GM21360 (cell line): ENCODE measurements around the gene MACROD2.

Experiments
- ATAC-seq: cut with Tn5 transposase; IDR thresholded peaks from one replicate; pipeline ENCODE4 v1.9.1; 2021; ENCODE audit warnings: mild to moderate bottlenecking, moderate library complexity; ENCODE audit not compliant: unreplicated experiment

Gene MACROD2

GRCh38 chr20:14512839-14513238 lies 517.5 kb downstream of the MACROD2 start:
- no peak for ATAC-seq

GRCh38 chr20:14518648-14519047 lies 523.3 kb downstream of the MACROD2 start:
- ATAC-seq = no peak

- no peak for ATAC-seq
These were observed 525.7 kb downstream of the MACROD2 start for GRCh38 chr20:14521016-14521415.

DNA sequence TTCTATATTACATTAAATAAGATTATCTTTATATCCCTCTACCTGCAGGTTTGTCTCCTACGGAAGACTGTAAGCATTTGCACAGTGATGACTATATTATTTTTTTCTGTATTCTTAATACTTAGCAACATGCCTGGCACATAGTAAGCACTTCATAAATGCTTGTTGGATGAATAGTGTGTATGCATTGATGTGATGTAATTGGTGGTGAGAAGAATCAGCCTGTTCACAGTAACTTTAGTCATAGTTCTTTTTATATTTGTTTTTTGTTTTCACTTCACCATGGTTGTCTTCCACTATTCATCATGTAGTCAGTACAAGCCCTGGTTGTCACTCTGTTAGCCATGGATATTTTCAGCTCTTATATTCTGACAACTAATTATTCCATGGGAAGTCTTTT lies 526.1 kb downstream of the MACROD2 start:
- no peak for ATAC-seq

DNA sequence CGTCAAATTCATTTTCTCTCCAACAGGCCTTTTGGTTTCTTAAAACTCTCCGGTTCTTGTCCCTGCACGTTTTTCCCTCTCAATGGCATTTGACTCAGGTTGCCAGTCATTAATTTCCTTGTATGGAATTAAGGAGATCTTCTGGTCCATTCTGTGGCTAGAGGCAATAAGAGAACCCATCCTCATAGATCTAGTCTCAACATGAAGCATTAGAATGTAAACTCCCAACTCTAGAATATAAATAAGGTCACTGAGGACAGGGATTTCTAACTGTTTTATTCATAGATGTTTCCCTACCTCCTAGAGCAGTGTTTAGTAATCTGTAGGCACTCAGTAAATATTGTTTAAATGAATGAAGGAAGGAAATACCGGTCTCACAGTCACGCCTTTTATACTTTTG lies 527.3 kb downstream of the MACROD2 start:
- ATAC-seq = no peak

DNA sequence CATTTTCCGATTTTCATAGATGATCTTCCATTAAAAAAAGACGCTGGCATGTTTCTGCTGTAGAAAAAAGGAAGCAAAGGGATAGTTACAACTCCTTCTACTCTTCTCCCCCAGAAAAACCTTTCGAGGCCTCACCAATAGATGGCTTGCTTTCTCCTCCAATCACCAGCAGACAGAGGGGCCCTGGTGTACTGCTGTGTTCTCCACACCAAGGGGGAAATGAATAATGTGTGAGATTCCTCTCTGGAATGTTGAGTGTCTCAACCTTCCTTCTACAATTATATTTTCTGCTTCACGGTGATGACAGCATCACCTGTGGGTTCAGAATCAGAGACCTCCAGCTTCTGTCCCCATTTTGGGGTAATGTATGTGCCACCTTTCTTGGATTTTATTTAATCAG lies 527.8 kb downstream of the MACROD2 start:
- no peak for ATAC-seq

- no peak for ATAC-seq
These were observed 530.1 kb downstream of the MACROD2 start for GRCh38 chr20:14525426-14525825.

- no peak for ATAC-seq
These were observed 531.6 kb downstream of the MACROD2 start for GRCh38 chr20:14526891-14527290.

DNA sequence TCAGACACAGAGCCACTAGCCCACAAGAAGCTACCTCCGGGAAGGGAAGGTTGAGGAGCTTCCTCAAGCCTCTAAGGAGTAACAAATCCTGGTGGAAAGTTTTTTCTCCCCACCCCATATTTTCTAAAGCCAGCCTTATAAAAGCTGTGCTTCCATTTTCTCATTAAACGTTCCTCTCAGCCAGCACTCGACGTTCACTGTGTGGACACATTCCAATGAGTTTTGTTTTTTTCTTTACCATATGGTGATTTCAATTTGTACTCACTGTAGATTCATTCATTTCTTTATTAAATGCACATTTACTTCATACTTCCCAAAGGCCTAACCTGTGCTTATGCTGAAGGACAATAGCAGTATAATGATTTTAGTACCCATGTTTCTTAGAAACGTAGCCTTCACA lies 536.5 kb downstream of the MACROD2 start:
- ATAC-seq = no peak

DNA sequence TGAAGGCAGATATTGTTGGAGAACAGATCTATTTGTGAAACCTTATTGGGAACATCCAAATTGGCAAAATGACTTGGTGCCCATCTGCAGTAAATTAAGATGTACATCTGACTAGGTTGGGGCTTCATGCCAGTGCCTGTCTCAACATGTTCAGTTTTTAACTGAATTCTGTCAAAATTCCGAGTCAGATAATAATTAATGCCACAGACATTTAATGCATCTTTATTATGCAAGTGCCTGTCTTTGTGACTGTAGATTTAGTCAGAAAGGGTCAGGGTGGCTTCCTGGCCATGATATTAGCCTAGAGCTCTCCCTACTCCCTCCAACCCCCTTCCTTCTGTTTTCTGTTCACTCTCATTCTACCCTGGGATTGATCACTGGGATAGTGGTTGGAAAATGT lies 541.4 kb downstream of the MACROD2 start:
- no peak for ATAC-seq

GRCh38 chr20:14538433-14538832 lies 543.1 kb downstream of the MACROD2 start:
- ATAC-seq = peak; percentile 99

GRCh38 chr20:14543040-14543439 lies 547.7 kb downstream of the MACROD2 start:
- ATAC-seq = no peak

GRCh38 chr20:14544688-14545087 lies 549.4 kb downstream of the MACROD2 start:
- ATAC-seq = no peak

DNA sequence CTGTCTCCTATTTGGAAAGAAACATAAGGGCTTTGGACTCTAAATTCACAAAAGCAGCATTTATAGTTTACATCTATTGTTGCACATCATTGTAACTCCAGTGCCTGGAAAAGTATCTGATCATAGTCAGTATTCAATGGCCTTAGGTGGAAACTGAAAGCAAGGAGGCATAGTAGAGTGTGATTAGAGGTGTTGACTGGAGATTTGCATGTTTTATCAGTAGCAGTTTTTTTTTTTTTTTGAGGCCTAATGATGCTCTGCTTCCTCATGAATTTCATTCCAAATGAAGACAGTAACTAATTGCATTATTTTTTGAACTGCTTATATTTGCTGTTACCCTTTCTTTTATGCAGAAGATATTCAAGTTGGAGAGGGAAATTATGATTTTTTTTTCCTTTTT lies 555.3 kb downstream of the MACROD2 start:
- no peak for ATAC-seq

DNA sequence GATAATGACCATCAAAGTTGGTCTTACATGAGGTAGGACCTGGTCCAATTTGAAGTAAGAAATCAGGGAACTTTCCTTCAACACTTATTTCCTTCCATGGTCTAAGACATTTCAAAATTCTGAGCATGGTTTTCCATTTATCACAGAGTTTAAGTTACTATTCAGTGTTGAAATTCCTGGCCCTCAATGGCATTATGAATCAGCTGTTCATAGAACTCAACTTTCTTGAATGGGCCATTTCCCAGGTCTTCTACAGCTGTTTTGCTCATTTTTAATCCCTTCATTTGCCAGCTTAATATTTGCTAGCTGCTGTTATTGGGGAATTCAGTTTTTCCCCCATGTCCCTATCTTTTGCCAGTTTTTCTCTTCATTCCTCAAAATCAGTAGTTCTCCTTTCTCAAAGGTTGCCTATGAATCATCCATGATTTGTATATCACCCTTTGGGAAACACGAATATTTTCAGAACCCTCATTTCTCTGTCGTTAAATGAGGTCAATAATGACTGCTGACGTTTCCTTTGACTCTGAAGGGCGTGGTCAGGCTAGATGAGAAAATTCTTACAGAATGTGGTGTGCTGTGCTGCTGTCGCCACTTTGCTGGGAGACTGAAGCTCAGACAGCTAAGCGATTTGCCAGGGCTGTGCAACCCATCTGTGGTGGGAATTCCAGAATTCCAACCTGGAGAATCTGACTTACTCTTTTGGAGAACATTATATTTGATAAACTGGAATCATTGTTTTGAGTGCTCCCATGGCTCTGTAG lies 558.6 kb downstream of the MACROD2 start:
- no peak for ATAC-seq

GRCh38 chr20:14555676-14556075 lies 560.4 kb downstream of the MACROD2 start:
- ATAC-seq = no peak

DNA sequence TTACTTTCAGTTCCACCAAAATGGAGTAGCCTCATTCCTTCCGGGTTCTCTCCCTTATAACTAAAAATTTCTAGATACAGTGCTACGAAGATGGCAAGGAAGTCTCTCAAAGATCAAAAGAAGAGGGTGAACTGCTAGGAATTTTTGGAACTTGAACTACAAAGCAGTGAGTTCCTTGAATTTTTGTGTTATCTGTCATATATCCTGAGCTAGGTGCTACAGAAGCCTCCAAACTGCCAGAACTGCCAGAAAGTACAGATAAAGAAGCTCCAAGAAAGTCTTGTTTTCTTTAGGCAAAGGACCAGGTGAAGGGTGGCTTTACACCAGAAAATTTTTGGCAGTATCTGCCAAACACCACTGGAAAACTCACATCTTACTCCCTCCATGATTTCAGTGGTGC lies 560.9 kb downstream of the MACROD2 start:
- no peak for ATAC-seq

- ATAC-seq = no peak
These were observed 564.3 kb downstream of the MACROD2 start for GRCh38 chr20:14559612-14560011.

DNA sequence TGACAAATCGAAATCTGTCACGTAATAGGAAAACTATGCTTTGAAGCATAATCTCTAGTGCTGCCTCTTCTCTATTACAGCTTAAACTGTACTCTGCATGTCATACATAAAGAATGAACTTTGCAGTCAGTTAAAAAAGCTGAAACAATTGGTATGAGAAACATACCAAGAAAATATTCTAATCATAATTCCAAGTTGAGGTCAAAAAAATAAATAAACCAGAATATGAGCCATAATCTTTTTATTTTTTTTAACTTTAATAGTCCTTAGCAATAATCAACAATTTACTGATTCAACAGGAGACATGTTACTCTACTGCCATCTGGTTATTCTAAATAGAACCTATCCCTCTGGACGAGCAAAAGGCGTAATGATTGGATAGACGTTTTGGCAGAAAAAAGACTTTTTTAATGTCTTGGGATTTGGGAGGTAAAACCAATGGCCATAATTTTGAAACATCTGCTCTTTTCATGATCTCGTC lies 566.5 kb downstream of the MACROD2 start:
- ATAC-seq = no peak

GRCh38 chr20:14562981-14563380 lies 567.7 kb downstream of the MACROD2 start:
- ATAC-seq = no peak

- no peak for ATAC-seq
These were observed 571.2 kb downstream of the MACROD2 start for GRCh38 chr20:14566505-14566904.

DNA sequence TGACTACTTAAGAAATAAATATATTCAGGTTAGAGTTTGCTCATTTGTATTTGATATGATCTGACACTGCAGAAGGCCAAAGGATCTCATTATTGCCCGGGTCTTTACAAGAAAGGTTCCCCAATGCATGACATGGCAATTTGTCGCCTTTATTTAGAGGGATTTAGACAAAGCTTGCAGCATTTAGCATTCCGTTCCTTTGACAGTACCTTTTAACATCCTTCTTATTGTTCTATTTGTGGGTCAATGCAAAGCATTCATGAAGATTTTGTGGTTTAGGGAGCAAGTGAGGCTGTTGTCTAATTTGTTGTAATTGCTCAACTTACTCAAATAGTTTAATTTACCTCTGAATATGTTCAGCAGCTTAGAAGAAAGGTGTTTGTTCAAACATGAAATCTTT lies 572.9 kb downstream of the MACROD2 start:
- no peak for ATAC-seq

GRCh38 chr20:14568701-14569100 lies 573.4 kb downstream of the MACROD2 start:
- ATAC-seq = no peak
